T-helper 17 cell (primary cell): Measurements from ENCODE around the gene IL4I1. TPM values are rescaled to one million over a fixed set of nuclear protein-coding genes. Genes with fewer than 3 reads are reported as not detected.

Experiments used
- ATAC-seq: fragments of 150-1000 bp; cut with Tn5 transposase; 2 replicates; pipeline ENCODE4 v1.10.0; 2021; ENCODE audit warnings: mild to moderate bottlenecking, moderate library complexity
- DNase-seq, 3 donors: peaks; one replicate each; pipeline versions ENCODE4 v3.0.0 to v3.0.0-alpha.2; 2020 to 2021
- H3K9me3 ChIP-seq: one replicate; pipeline ENCODE4 v1.7.0; 2013; ENCODE audit warnings: low read length, mild to moderate bottlenecking; ENCODE audit not compliant: control insufficient read depth, poor library complexity, severe bottlenecking
- H3K27ac Mint-ChIP-seq: one replicate; pipeline ENCODE4 v1.8.0; 2022; ENCODE audit warnings: mild to moderate bottlenecking, moderate library complexity, mixed read lengths
- H3K27me3 Mint-ChIP-seq: one replicate; pipeline ENCODE4 v1.8.0; 2022; ENCODE audit warnings: mixed read lengths
- H3K36me3 Mint-ChIP-seq: one replicate; pipeline ENCODE4 v1.8.0; 2022; ENCODE audit warnings: low read depth, mixed read lengths
- H3K4me1 Mint-ChIP-seq: one replicate; pipeline ENCODE4 v1.8.0; 2022; ENCODE audit warnings: mild to moderate bottlenecking, mixed read lengths
- H3K4me3 Mint-ChIP-seq: one replicate; pipeline ENCODE4 v1.8.0; 2022; ENCODE audit warnings: mild to moderate bottlenecking, moderate library complexity, mixed read lengths
- total RNA-seq, 4 donors: library from RNA in 2 of 4; stranded (reverse) in 2 of 4; gene quantifications; one replicate each; pipeline ENCODE4 v1.2.3 and lab custom pipeline; 2022 to 2026

The IL4I1 gene
- total RNA-seq, 2 donors from 2014 or later, result 47.8 to 107 TPM

DNA sequence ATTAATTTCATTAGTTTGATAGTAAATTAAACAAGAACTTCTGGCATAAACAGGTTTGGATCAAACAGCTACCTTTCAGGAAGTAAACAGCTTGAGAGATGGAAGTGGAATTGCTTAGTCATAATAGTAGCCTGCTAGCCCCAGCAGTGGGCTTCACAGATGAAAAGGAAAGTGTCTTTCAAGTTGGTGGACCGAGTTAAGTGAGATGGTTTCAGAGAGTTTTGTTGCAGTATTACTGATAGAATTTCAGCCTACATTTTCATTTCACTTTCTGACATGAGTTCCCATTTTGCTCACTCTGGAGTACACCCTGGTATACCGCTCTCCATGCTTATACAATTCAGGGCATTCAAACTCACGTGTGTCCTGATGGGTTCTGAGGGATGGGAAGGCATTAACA, 47.7 kb downstream of the IL4I1 start:
- H3K4me3 Mint-ChIP-seq, result peak overlapping the region; percentile 28

GRCh38 chr19:49847731-49848696, 48.7 kb downstream of the IL4I1 start:
- Mint-ChIP-seq H3K4me3 (no peak overlapping the region), H3K4me1 (peaks cover 16% of the 10 kb centered on the region), H3K36me3 (no peaks in the 10 kb centered on the region), H3K27ac (no peak overlapping the region), H3K27me3 (no peaks in the 10 kb centered on the region)
- H3K9me3 ChIP-seq, result no peaks in the 10 kb centered on the region
- ATAC-seq, result no peak
- DNase-seq, result no peak

More for the DNA sequence above, 47.7 kb downstream of the IL4I1 start:
- no peak for DNase-seq
- H3K36me3 Mint-ChIP-seq, result no peaks in the 10 kb centered on the region
- ATAC-seq, result no peak
- H3K9me3 ChIP-seq, result no peaks in the 10 kb centered on the region
- H3K27me3 Mint-ChIP-seq, result no peaks in the 10 kb centered on the region
- H3K27ac Mint-ChIP-seq, result no peak overlapping the region
- H3K4me1 Mint-ChIP-seq, result peaks cover 18% of the 10 kb centered on the region

DNA sequence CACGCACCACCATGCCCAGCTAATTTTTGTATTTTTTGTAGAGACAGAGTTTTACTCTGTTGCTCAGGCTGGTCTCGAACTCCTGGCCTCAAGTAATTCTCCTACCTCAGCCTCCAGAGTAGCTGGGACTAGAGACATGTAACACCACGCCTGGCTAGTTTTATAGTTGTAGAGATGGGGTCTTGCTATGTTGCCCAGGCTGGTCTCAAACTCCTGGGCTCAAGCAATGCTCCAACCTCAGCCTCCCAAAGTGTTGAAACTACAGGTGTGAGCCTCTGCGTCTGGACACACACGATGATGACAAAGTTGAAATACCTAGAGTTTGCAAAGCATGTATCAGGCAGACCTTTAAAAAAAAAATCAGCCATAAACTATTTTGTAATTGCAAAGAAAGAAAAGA, 50.3 kb downstream of the IL4I1 start:
- Mint-ChIP-seq H3K27ac (no peak overlapping the region), H3K27me3 (no peaks in the 10 kb centered on the region), H3K4me1 (peaks cover 7% of the 10 kb centered on the region), H3K36me3 (no peaks in the 10 kb centered on the region), H3K4me3 (no peak overlapping the region)
- DNase-seq, result no peak
- no peaks in the 10 kb centered on the region for H3K9me3 ChIP-seq
- ATAC-seq, result no peak

- DNase-seq (no peak), ATAC-seq (no peak)
- H3K9me3 ChIP-seq, result no peaks in the 10 kb centered on the region
- peaks cover 10% of the 10 kb centered on the region for H3K4me1 Mint-ChIP-seq
- no peaks in the 10 kb centered on the region for H3K27me3 Mint-ChIP-seq
- H3K36me3 Mint-ChIP-seq, result no peaks in the 10 kb centered on the region
- H3K27ac Mint-ChIP-seq, result no peak overlapping the region
- no peak overlapping the region for H3K4me3 Mint-ChIP-seq
These were observed 51.3 kb downstream of the IL4I1 start for GRCh38 chr19:49845414-49845813.

GRCh38 chr19:49844138-49845095, 52.3 kb downstream of the IL4I1 start:
- no peak for ATAC-seq
- peaks cover 4% of the 10 kb centered on the region for H3K4me1 Mint-ChIP-seq
- no peaks in the 10 kb centered on the region for H3K9me3 ChIP-seq
- no peak overlapping the region for H3K4me3 Mint-ChIP-seq
- no peak for DNase-seq
- H3K36me3 Mint-ChIP-seq, result no peaks in the 10 kb centered on the region
- H3K27ac Mint-ChIP-seq, result no peak overlapping the region
- H3K27me3 Mint-ChIP-seq, result no peaks in the 10 kb centered on the region

- Mint-ChIP-seq H3K27me3 (no peaks in the 10 kb centered on the region), H3K27ac (no peak overlapping the region)
- ATAC-seq, result peak; percentile 70
These were observed 53.4 kb downstream of the IL4I1 start for GRCh38 chr19:49843265-49843664.

GRCh38 chr19:49840736-49841249, 55.9 kb downstream of the IL4I1 start:
- Mint-ChIP-seq H3K27ac (peak overlapping the region; percentile 24), H3K4me1 (peaks cover 2% of the 10 kb centered on the region), H3K4me3 (no peak overlapping the region), H3K27me3 (no peaks in the 10 kb centered on the region), H3K36me3 (peaks cover 9% of the 10 kb centered on the region)
- ATAC-seq (no peak), DNase-seq (no peak)
- no peaks in the 10 kb centered on the region for H3K9me3 ChIP-seq

More at GRCh38 chr19:49843265-49843664, 53.4 kb downstream of the IL4I1 start:
- Mint-ChIP-seq H3K36me3 (peaks cover 6% of the 10 kb centered on the region), H3K4me1 (peaks cover 4% of the 10 kb centered on the region), H3K4me3 (no peak overlapping the region)
- DNase-seq, result no peak
- H3K9me3 ChIP-seq, result no peaks in the 10 kb centered on the region

GRCh38 chr19:49840321-49840720, 56.4 kb downstream of the IL4I1 start:
- ATAC-seq (no peak), DNase-seq (no peak)
- H3K27me3 Mint-ChIP-seq, result no peaks in the 10 kb centered on the region
- peak overlapping the region; percentile 8 for H3K27ac Mint-ChIP-seq
- H3K9me3 ChIP-seq, result no peaks in the 10 kb centered on the region
- H3K4me1 Mint-ChIP-seq, result peaks cover 2% of the 10 kb centered on the region
- H3K4me3 Mint-ChIP-seq, result no peak overlapping the region
- H3K36me3 Mint-ChIP-seq, result peaks cover 9% of the 10 kb centered on the region

DNA sequence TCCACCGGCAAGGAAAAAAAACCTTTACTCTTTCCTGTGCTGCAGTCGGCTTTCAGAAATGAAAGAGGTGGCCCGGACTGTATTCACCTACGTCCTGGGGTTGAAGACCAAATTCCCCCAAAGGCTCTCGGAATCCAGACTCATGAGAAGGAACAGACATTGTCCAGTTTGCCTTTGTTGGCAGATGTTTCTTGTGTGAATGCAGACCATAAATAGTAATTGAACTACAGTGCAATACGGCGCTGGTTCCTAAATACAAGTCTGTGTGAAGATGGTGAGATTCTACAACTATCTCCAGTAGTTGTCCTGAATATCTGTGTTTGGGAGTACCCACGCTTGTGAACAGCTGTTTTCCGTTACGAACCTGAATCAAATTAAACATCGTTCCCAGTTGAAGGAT, 57.0 kb downstream of the IL4I1 start:
- peaks cover 3% of the 10 kb centered on the region for H3K4me1 Mint-ChIP-seq
- peak overlapping the region; percentile 8 for H3K27ac Mint-ChIP-seq
- DNase-seq (no peak), ATAC-seq (no peak)
- no peaks in the 10 kb centered on the region for H3K9me3 ChIP-seq
- peaks cover 13% of the 10 kb centered on the region for H3K36me3 Mint-ChIP-seq
- no peaks in the 10 kb centered on the region for H3K27me3 Mint-ChIP-seq
- no peak overlapping the region for H3K4me3 Mint-ChIP-seq

Other genes starting within 250 kb of the IL4I1 start
- 100 to 1,000 TPM; 162 to 181 TPM for gene IRF3, start 231.0 kb downstream of the IL4I1 start, total RNA-seq
- 10 to 100 TPM; 10.2 to 15.6 TPM for gene BCL2L12, start 231.0 kb downstream of the IL4I1 start, total RNA-seq
- 10 to 100 TPM; 83.9 to 97.7 TPM for gene PRMT1, start 219.6 kb downstream of the IL4I1 start, total RNA-seq
- 1 to 10 TPM; 2.8 to 2.9 TPM for gene ADM5, start 207.3 kb downstream of the IL4I1 start, total RNA-seq
- 1 to 10 TPM in 1 of 2 donors, under 1 TPM in 1; 0.31 to 1.0 TPM for gene CPT1C, start 205.8 kb downstream of the IL4I1 start, total RNA-seq
- 1 to 10 TPM in 1 of 2 donors, under 1 TPM in 1; 0.87 to 1.9 TPM for gene TSKS, start 133.6 kb downstream of the IL4I1 start, total RNA-seq
- 10 to 100 TPM; 43.3 to 51.5 TPM for gene AP2A1, start 129.9 kb downstream of the IL4I1 start, total RNA-seq
- gene FUZ, start 83.6 kb downstream of the IL4I1 start, total RNA-seq, result 10 to 100 TPM; 29.4 to 30.7 TPM
- 100 to 1,000 TPM in 1 of 2 donors, 10 to 100 TPM in 1; 94.8 to 108 TPM for gene MED25, start 78.6 kb downstream of the IL4I1 start, total RNA-seq
- gene PTOV1, start 45.7 kb downstream of the IL4I1 start, total RNA-seq, result 100 to 1,000 TPM; 125 to 162 TPM
- gene PNKP, start 29.3 kb downstream of the IL4I1 start, total RNA-seq, result 100 to 1,000 TPM; 170 to 196 TPM
- 10 to 100 TPM; 19.2 to 33.8 TPM for gene AKT1S1, start 19.5 kb downstream of the IL4I1 start, total RNA-seq
- gene TBC1D17, start 19.2 kb downstream of the IL4I1 start, total RNA-seq, result 10 to 100 TPM; 44.1 to 57.3 TPM
- 10 to 100 TPM; 31.8 to 36.0 TPM for gene ATF5, start 32.3 kb upstream of the IL4I1 start, total RNA-seq
- 10 to 100 TPM; 46.8 to 62.4 TPM for gene NUP62, start 32.6 kb upstream of the IL4I1 start, total RNA-seq
- not detected for gene SIGLEC11, start 64.3 kb upstream of the IL4I1 start, total RNA-seq
- 10 to 100 TPM; 67.2 to 79.3 TPM for gene VRK3, start 128.5 kb upstream of the IL4I1 start, total RNA-seq
- gene ZNF473, start 129.1 kb upstream of the IL4I1 start, total RNA-seq, result 1 to 10 TPM; 7.0 to 8.9 TPM